GM12892 (cell line): ENCODE data around the gene AKAIN1.

Experiments
- POLR2A ChIP-seq: IDR thresholded peaks from 2 replicates; pipeline ENCODE4 v1.6.1; 2011; ENCODE audit warnings: low read depth, low read length, control low read depth
- POLR2AphosphoS5 ChIP-seq: IDR thresholded peaks from 2 replicates; pipeline ENCODE4 v1.6.1; 2011; ENCODE audit warnings: low read depth, low read length, control low read depth
- TAF1 ChIP-seq: IDR thresholded peaks from 2 replicates; pipeline ENCODE4 v1.6.1; 2011; ENCODE audit warnings: low read depth, mild to moderate bottlenecking, control low read depth, low read length, borderline replicate concordance

GRCh38 chr18:5158172-5158571 is 38.9 kb downstream of the AKAIN1 start:
- TF ChIP-seq POLR2A (no peak), POLR2AphosphoS5 (no peak), TAF1 (no peak)
